Activated CD4-positive, alpha-beta T cell treated with anti-CD3 and anti-CD28 coated beads for 36 hours (primary cell): Measurements from ENCODE around the gene OR2T6. TPM values are rescaled to one million over a fixed set of nuclear protein-coding genes. Genes with fewer than 3 reads are reported as not detected.

Source experiments
- ATAC-seq: fragments of 200-7000 bp; cut with Tn5 transposase; one replicate; pipeline ENCODE4 v1.10.0; 2021; ENCODE audit warnings: mild to moderate bottlenecking, moderate library complexity
- CTCF ChIA-PET: fragments of 350-600 bp; sonication (Branson Sonifier 250); formaldehyde crosslinking; loops from one replicate; lab custom pipeline; 2021; ENCODE audit warnings: antibody characterized with exemption; lab: Charles Lee
- POLR2A ChIA-PET: fragments of 350-600 bp; sonication (Branson Sonifier 250); formaldehyde crosslinking; loops from one replicate; lab custom pipeline; 2021; ENCODE audit warnings: antibody characterized with exemption, inconsistent platforms; lab: Charles Lee
- DNase-seq: peaks from one replicate; pipeline ENCODE4 v3.0.0-alpha.2; 2020
- H3K27ac Mint-ChIP-seq: one replicate; pipeline ENCODE4 v1.8.0; 2021; ENCODE audit warnings: mixed read lengths
- H3K27me3 Mint-ChIP-seq: one replicate; pipeline ENCODE4 v1.8.0; 2021; ENCODE audit warnings: mixed read lengths
- H3K36me3 Mint-ChIP-seq: one replicate; pipeline ENCODE4 v1.8.0; 2021; ENCODE audit warnings: low read depth, mixed read lengths
- H3K4me1 Mint-ChIP-seq: one replicate; pipeline ENCODE4 v1.8.0; 2021; ENCODE audit warnings: mixed read lengths
- H3K4me3 Mint-ChIP-seq: one replicate; pipeline ENCODE4 v1.8.0; 2021; ENCODE audit warnings: mild to moderate bottlenecking, moderate library complexity, mixed read lengths
- H3K9me3 Mint-ChIP-seq: one replicate; pipeline ENCODE4 v1.8.0; 2021; ENCODE audit warnings: low read depth, mixed read lengths
- intact Hi-C, 2 experiments: fragments of 100-400 bp; cut with DNase I in 1 of 2; cut with micrococcal nuclease in 1 of 2; formaldehyde crosslinking; loops; one replicate each; pipeline versions ENCODE4 v1.14.2 to v1.15.1; 2022 to 2024; cut with DNase I, micrococcal nuclease
- total RNA-seq, 2 experiments: library from RNA; stranded (reverse); gene quantifications; one replicate each; pipeline ENCODE4 v1.2.3, GENCODE V29; 2021

Gene OR2T6, protein sequence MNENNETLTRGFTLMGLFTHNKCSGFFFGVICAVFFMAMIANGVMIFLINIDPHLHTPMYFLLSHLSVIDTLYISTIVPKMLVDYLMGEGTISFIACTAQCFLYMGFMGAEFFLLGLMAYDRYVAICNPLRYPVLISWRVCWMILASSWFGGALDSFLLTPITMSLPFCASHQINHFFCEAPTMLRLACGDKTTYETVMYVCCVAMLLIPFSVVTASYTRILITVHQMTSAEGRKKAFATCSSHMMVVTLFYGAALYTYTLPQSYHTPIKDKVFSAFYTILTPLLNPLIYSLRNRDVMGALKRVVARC
- not detected for total RNA-seq

DNA sequence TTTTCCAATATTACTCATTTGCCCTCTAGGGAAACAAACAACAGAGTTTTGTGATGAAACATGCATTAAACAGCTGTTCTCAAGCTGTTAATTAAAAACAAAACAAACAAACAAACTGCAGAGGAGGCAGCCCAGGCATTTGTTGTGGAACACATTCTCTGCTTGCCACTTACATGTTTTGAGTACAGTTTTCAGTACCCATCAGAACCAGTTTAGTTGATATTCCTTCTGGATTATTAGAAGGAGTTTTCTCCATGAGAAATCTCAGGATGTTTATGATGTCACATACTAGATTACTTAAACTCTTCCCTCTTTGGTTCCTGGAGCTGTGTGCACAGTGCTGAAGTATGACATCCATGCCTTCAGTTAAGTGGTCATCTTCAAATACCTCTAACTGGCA, at the start of gene OR2T6:
Gene OR2T6 (plus strand): TSS at position 301 of the 400 bp plus-strand sequence. CDS start 11,863 bp downstream, outside the sequence.
- Mint-ChIP-seq H3K36me3 (no peaks in the 10 kb centered on the region), H3K4me1 (peaks cover 5% of the 10 kb centered on the region), H3K9me3 (no peaks in the 10 kb centered on the region), H3K27ac (no peak within 1 kb of the TSS), H3K27me3 (no peaks in the 10 kb centered on the region), H3K4me3 (no peak within 1 kb of the TSS)
- intact Hi-C loops, result no loop called here
- no peak for DNase-seq
- ChIA-PET POLR2A (no interaction called here), CTCF (no interaction called here)
- no peak for ATAC-seq

DNA sequence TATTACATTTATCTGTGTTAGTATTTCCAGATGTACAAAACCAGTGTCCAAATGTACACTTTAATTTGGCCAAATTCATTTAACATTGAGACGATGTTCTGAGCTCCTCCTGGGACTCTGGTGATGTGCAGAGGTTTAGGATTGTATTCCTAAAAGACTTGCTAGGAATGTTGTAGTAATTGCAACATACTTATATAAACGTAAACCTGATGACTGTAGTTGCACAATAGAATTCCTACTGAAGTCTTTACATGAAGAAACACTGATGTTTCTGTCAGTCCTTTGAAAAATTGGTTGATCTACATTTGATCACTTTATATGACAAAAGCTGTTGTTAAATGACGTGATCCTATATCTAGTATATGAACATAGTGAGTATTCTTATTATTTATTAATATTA, 32.1 kb upstream of the OR2T6 start:
- DNase-seq (no peak), ATAC-seq (no peak)
- no peaks in the 10 kb centered on the region for H3K9me3 Mint-ChIP-seq
- no peaks in the 10 kb centered on the region for H3K4me1 Mint-ChIP-seq
- ChIA-PET POLR2A (no interaction called here), CTCF (no interaction called here)
- H3K36me3 Mint-ChIP-seq, result no peaks in the 10 kb centered on the region
- intact Hi-C loops, result no loop called here
- H3K4me3 Mint-ChIP-seq, result no peak overlapping the region
- H3K27me3 Mint-ChIP-seq, result peaks cover 2% of the 10 kb centered on the region
- H3K27ac Mint-ChIP-seq, result no peak overlapping the region

DNA sequence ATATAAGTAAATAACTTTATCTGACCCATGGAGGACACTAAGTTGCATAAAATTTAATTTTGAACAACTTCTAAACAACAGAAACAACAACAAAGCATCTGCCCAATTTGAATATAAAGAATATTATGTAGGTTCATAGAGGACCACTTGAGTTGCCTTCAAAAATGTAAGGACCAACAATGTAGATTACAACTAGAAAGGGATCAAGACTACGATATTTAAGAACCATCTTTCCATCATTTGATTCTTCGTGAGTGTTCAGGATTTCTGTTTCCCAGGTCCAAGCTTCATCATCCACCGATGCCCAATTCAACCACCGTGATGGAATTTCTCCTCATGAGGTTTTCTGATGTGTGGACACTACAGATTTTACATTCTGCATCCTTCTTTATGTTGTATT, 27.1 kb upstream of the OR2T6 start, which contains the start of gene OR14C36:
Gene OR14C36 (plus strand): TSS at position 301 of the 400 bp plus-strand sequence. CDS start 0 bp downstream, at position 301.
- ChIA-PET CTCF (interaction anchor here (0.9 kb wide), 1 partner anchor 105 kb away, joined by 3 read pairs; no protein-coding TSS in a partner anchor), POLR2A (no interaction called here)
- Mint-ChIP-seq H3K9me3 (no peaks in the 10 kb centered on the region), H3K27me3 (peaks cover 11% of the 10 kb centered on the region), H3K27ac (no peak within 1 kb of the TSS), H3K36me3 (no peaks in the 10 kb centered on the region), H3K4me3 (no peak within 1 kb of the TSS), H3K4me1 (no peaks in the 10 kb centered on the region)
- ATAC-seq (no peak), DNase-seq (no peak)
- intact Hi-C loops, result no loop called here

DNA sequence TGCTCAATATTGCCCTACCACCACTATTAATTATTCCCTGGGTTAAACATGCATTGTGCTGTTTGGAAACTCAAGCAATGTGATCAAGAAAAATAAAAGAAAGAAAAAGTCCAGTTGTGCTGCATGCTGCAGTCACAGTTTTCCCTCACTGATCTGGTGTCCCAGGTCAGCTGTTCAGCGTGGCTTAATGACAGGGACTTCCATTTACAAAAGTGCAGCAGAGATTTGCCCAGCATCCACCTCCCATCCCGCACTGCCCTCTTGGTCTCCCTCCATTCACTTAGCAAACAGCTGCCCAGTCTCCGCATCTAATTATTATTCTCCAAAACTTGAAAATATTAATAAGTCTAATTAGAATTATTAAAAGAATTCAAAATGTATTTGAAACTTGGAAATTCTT, 16.1 kb upstream of the OR2T6 start:
- ATAC-seq (no peak), DNase-seq (no peak)
- Mint-ChIP-seq H3K9me3 (no peaks in the 10 kb centered on the region), H3K36me3 (no peaks in the 10 kb centered on the region), H3K4me1 (no peaks in the 10 kb centered on the region), H3K27me3 (peaks cover 5% of the 10 kb centered on the region), H3K27ac (no peak overlapping the region), H3K4me3 (no peak overlapping the region)
- POLR2A ChIA-PET, result no interaction called here
- CTCF ChIA-PET, result no interaction called here
- intact Hi-C loops, result no loop called here

DNA sequence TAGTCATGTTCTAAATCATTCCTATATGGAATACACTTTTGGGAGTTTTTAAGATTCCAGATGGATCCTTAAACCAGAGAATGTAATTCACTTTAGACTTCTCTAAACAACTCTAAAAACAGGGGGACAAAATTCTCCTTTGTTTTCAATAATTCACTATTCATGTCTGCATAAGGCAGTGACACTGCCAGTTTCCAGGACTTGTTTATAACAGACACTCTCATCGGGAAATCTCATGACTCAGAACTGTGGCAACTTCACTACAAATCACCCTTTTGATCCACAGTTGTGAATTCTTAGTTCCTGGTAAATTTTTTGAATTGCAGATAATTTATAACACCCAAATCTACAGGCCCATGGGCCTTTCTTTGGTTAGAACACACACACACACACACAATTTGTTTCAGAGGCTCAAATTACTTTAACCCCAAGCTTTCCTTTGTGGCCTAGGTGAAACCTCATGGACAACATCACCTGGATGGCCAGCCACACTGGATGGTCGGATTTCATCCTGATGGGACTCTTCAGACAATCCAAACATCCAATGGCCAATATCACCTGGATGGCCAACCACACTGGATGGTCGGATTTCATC, 14.3 kb upstream of the OR2T6 start, which contains the start of gene OR2T4:
Gene OR2T4 (plus strand): TSS at position 545 of the 595 bp plus-strand sequence. CDS start 0 bp downstream, at position 545.
- DNase-seq (no peak), ATAC-seq (no peak)
- intact Hi-C loops, result no loop called here
- Mint-ChIP-seq H3K36me3 (no peaks in the 10 kb centered on the region), H3K9me3 (no peaks in the 10 kb centered on the region), H3K4me1 (no peaks in the 10 kb centered on the region), H3K4me3 (no peak within 1 kb of the TSS), H3K27ac (no peak within 1 kb of the TSS), H3K27me3 (peaks cover 5% of the 10 kb centered on the region)
- POLR2A ChIA-PET, result no interaction called here
- CTCF ChIA-PET, result no interaction called here

DNA sequence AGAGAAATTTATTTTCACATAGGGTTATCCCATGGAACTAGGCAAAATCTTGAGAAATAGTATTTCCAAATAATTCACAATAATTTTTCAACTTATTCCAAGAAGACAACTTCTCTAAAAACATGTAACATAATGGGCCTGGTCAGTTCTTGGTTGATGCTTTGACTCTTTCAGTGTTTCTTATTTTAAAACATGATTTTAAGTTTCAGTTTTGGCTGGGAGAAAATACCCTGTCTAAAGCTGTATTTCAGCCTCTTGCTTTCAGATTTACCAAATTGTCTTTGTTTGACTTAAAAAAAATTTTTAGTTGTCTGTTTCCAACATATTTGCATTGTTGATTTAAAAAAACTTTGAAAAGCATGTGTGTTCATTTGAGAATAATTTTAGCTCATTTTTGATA, 8.9 kb upstream of the OR2T6 start:
- Mint-ChIP-seq H3K4me1 (no peaks in the 10 kb centered on the region), H3K27me3 (peaks cover 4% of the 10 kb centered on the region), H3K36me3 (no peaks in the 10 kb centered on the region), H3K9me3 (no peaks in the 10 kb centered on the region), H3K4me3 (no peak overlapping the region), H3K27ac (no peak overlapping the region)
- DNase-seq (no peak), ATAC-seq (no peak)
- ChIA-PET POLR2A (no interaction called here), CTCF (no interaction called here)
- intact Hi-C loops, result no loop called here

DNA sequence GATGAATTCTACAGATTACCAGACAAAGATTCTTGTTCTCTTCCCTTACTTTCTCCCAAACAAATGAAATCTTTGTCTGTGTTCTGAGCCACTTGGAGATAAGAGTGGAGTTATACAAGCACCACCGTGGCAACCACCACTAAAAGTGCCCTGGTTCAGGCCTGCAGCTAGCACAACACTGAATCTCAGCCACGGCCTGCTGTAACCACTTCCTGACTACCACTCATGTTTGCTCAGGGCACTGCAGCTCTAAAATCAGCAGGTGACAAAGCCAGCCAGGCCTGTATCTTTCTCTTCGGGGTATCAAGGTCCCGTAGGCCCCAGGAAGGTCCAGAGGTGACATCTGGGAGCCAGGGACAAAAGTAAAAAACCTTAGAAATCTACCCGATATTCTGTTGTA, 3.2 kb upstream of the OR2T6 start:
- intact Hi-C loops, result no loop called here
- CTCF ChIA-PET, result no interaction called here
- ATAC-seq (no peak), DNase-seq (no peak)
- H3K4me3 Mint-ChIP-seq, result no peak overlapping the region
- no peak overlapping the region for H3K27ac Mint-ChIP-seq
- H3K36me3 Mint-ChIP-seq, result no peaks in the 10 kb centered on the region
- POLR2A ChIA-PET, result no interaction called here
- no peaks in the 10 kb centered on the region for H3K27me3 Mint-ChIP-seq
- H3K9me3 Mint-ChIP-seq, result no peaks in the 10 kb centered on the region
- peaks cover 5% of the 10 kb centered on the region for H3K4me1 Mint-ChIP-seq

DNA sequence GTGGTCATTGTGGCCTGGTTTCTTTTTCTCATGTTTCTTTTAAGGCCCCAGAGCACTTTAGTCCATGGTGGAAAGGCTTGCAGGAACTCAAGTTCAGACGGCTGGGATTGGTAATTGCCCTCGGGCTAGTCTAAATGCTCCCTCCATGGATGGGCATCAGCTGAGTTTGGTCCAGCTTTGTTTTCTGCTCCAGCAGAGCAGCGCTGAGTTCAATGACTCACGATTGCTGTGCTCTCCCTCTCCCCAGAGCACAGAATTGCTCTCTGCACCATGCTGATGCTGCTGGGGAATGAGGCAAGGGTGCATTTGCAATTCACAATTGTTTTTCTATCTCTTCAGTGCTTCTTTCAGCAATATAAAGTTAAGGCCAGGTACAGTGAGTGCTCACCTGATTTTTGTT, 1.8 kb upstream of the OR2T6 start:
- ATAC-seq, result no peak
- Mint-ChIP-seq H3K36me3 (no peaks in the 10 kb centered on the region), H3K9me3 (no peaks in the 10 kb centered on the region), H3K27me3 (no peaks in the 10 kb centered on the region), H3K4me3 (no peak overlapping the region), H3K27ac (no peak overlapping the region), H3K4me1 (peaks cover 5% of the 10 kb centered on the region)
- DNase-seq, result no peak
- POLR2A ChIA-PET, result no interaction called here
- intact Hi-C loops, result no loop called here
- CTCF ChIA-PET, result no interaction called here

DNA sequence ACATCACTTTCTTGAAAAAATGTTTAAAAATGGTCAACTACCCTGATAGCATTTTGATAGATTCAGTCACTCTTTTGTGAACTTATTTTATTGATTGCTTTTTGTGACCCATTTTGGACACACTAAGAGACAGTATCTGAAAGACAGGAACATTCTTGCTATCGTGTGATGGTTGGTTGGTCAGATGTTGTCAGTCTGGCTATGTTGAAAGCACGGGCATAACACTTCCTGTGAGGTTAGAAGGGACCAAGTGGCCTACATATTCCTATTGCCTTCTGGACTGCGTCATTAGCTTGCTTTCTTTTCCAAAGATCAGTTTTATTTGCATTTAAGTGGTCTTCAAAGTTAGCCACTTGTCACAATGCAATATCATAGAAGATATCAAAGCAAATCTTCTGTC, 1.4 kb downstream of the OR2T6 start:
- intact Hi-C loops, result no loop called here
- no peaks in the 10 kb centered on the region for H3K27me3 Mint-ChIP-seq
- DNase-seq, result no peak
- no peak overlapping the region for H3K27ac Mint-ChIP-seq
- ChIA-PET CTCF (no interaction called here), POLR2A (interaction anchor here (0.6 kb wide), 1 partner anchor 146 kb away, joined by 4 read pairs; no protein-coding TSS in a partner anchor)
- no peak overlapping the region for H3K4me3 Mint-ChIP-seq
- peaks cover 5% of the 10 kb centered on the region for H3K4me1 Mint-ChIP-seq
- H3K36me3 Mint-ChIP-seq, result no peaks in the 10 kb centered on the region
- ATAC-seq, result no peak
- no peaks in the 10 kb centered on the region for H3K9me3 Mint-ChIP-seq

DNA sequence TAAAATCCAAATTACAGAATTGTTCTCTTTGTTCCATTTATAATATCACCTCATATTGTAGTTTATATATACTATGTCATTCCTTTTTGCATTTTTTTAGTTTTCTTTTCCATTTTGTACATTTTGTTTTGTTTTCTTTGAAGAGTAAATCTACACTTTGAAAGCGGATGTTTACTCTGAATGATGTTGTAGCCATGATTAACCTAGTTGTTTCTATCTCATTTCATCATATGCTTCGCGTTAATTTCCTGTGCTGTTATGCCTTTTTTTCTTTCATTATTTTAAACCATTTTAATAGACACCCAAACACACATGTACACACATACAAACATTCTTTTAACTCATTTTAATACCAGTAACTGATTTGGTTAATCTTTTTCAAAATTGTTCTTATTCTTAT, 5.3 kb downstream of the OR2T6 start:
- Mint-ChIP-seq H3K4me1 (no peaks in the 10 kb centered on the region), H3K4me3 (no peak overlapping the region), H3K27ac (no peak overlapping the region), H3K27me3 (peaks cover 2% of the 10 kb centered on the region), H3K9me3 (no peaks in the 10 kb centered on the region), H3K36me3 (no peaks in the 10 kb centered on the region)
- CTCF ChIA-PET, result interaction anchor here (0.6 kb wide), 1 partner anchor 23 kb away, joined by 3 read pairs; no protein-coding TSS in a partner anchor
- intact Hi-C loops, result no loop called here
- DNase-seq (no peak), ATAC-seq (no peak)
- POLR2A ChIA-PET, result no interaction called here

DNA sequence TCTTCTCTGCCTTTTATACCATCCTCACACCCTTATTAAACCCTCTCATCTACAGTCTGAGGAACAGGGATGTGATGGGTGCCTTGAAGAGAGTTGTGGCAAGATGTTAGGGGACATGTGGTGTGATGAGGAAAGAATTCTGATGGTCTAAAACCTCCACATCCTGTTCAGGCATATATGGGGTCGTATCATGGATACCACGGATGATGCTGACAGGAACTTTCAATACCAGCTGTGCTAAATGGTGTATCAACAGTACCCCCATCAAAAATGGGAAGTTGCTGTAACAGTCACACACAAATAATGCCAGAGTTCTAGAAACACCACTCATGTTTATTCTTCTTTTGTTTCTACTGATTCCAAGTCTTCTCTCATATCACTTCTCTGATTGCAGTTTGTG, 12.9 kb downstream of the OR2T6 start:
- H3K27ac Mint-ChIP-seq, result no peak overlapping the region
- no peaks in the 10 kb centered on the region for H3K4me1 Mint-ChIP-seq
- intact Hi-C loops, result no loop called here
- H3K27me3 Mint-ChIP-seq, result peaks cover 6% of the 10 kb centered on the region
- POLR2A ChIA-PET, result no interaction called here
- no peak for ATAC-seq
- no peaks in the 10 kb centered on the region for H3K36me3 Mint-ChIP-seq
- CTCF ChIA-PET, result no interaction called here
- no peaks in the 10 kb centered on the region for H3K9me3 Mint-ChIP-seq
- DNase-seq, result no peak
- H3K4me3 Mint-ChIP-seq, result no peak overlapping the region

DNA sequence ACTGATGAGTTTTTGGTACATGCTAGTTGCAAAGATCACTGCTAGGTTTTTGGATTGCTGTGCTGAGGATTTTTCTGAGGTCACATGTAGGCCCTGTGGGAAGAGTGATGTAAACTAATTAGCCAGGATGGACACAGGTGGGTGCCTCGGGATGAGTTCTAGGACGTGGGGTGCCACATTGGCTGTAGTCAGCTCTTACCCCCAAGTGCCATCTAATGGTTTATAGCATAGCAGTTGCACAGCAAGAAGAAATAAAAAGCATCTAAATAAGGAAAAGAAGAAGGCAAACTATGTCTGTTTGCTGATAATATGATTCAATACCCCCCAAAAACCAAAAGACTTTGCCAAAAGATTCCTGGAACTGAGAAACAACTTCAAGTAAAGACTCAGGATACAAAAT, 17.5 kb downstream of the OR2T6 start:
- no peak for DNase-seq
- intact Hi-C loops, result no loop called here
- H3K4me3 Mint-ChIP-seq, result no peak overlapping the region
- POLR2A ChIA-PET, result no interaction called here
- peaks cover 7% of the 10 kb centered on the region for H3K27me3 Mint-ChIP-seq
- ATAC-seq, result no peak
- CTCF ChIA-PET, result no interaction called here
- H3K4me1 Mint-ChIP-seq, result no peaks in the 10 kb centered on the region
- H3K27ac Mint-ChIP-seq, result no peak overlapping the region
- peaks cover 5% of the 10 kb centered on the region for H3K9me3 Mint-ChIP-seq
- no peaks in the 10 kb centered on the region for H3K36me3 Mint-ChIP-seq
